ACC112 (cell line): ENCODE data around the gene SORT1.
"Not testable (repeated sequence)": the region's sequence is repeated elsewhere in the genome, so short reads cannot be mapped to it uniquely, and the experiment has no call there.

Experiments
- H2AFZ ChIP-seq: fragments of 200-600 bp; sonication (generic); one replicate; pipeline ENCODE4 v1.6.0; 2017; ENCODE audit warnings: antibody characterized with exemption, low read length; ENCODE audit not compliant: unreplicated experiment
- H3K27ac ChIP-seq: fragments of 200-600 bp; sonication (generic); 2 replicates; pipeline ENCODE4 v1.5.1; 2014; ENCODE audit warnings: low read depth, mild to moderate bottlenecking, antibody characterized with exemption, low read length, moderate library complexity
- H3K27me3 ChIP-seq: fragments of 200-600 bp; sonication (generic); 2 replicates; pipeline ENCODE4 v1.6.1; 2014; ENCODE audit warnings: mild to moderate bottlenecking, antibody characterized with exemption, low read length, moderate library complexity, mixed read lengths; ENCODE audit not compliant: insufficient read depth
- H3K36me3 ChIP-seq: fragments of 200-600 bp; sonication (generic); 2 replicates; pipeline ENCODE4 v1.6.1; 2016; ENCODE audit warnings: mild to moderate bottlenecking, antibody characterized with exemption, low read length, moderate library complexity, mixed read lengths; ENCODE audit not compliant: insufficient read depth
- H3K4me1 ChIP-seq: fragments of 200-600 bp; sonication (generic); one replicate; pipeline ENCODE4 v1.6.1; 2016; ENCODE audit warnings: low read length, mixed read lengths; ENCODE audit not compliant: insufficient read depth, unreplicated experiment, control insufficient read depth
- H3K4me3 ChIP-seq: fragments of 200-600 bp; sonication (generic); 2 replicates; pipeline ENCODE4 v1.5.1; 2014; ENCODE audit warnings: mild to moderate bottlenecking, low read depth, low read length
- H3K79me2 ChIP-seq: fragments of 200-600 bp; sonication (generic); one replicate; pipeline ENCODE4 v1.6.0; 2016; ENCODE audit warnings: low read length; ENCODE audit not compliant: control insufficient read depth, unreplicated experiment, insufficient read depth

The SORT1 gene

GRCh38 chr1:109312246-109312645 is 85.5 kb downstream of the SORT1 start:
- Histone ChIP-seq H3K27ac (no peak overlapping the region), H3K79me2 (no peaks in the 10 kb centered on the region), H3K36me3 (no peaks in the 10 kb centered on the region), H3K27me3 (no peaks in the 10 kb centered on the region), H2AFZ (no peak overlapping the region), H3K4me3 (no peak overlapping the region), H3K4me1 (peaks cover 4% of the 10 kb centered on the region)

- H3K4me3 ChIP-seq = no peak overlapping the region
- H2AFZ ChIP-seq = no peak overlapping the region
- no peaks in the 10 kb centered on the region for H3K27me3 ChIP-seq
- H3K4me1 ChIP-seq = peaks cover 4% of the 10 kb centered on the region
- H3K36me3 ChIP-seq = no peaks in the 10 kb centered on the region
- no peak overlapping the region for H3K27ac ChIP-seq
- H3K79me2 ChIP-seq = no peaks in the 10 kb centered on the region
These were observed 88.4 kb downstream of the SORT1 start for GRCh38 chr1:109309347-109309746.

- Histone ChIP-seq H3K27ac (no peak overlapping the region), H3K4me1 (no peaks in the 10 kb centered on the region), H3K79me2 (no peaks in the 10 kb centered on the region), H3K36me3 (no peaks in the 10 kb centered on the region), H2AFZ (no peak overlapping the region), H3K4me3 (no peak overlapping the region), H3K27me3 (no peaks in the 10 kb centered on the region)
These were observed 90.3 kb downstream of the SORT1 start for GRCh38 chr1:109307274-109308021.

GRCh38 chr1:109306832-109307273 is 90.9 kb downstream of the SORT1 start, which contains the start of gene MYBPHL:
Gene MYBPHL, minus strand, starts transcription at chr1:109307011. Its CDS starts 20 bp downstream, at chr1:109306991.
- H3K4me3 ChIP-seq = no peak within 1 kb of the TSS
- H3K36me3 ChIP-seq = no peaks in the 10 kb centered on the region
- no peaks in the 10 kb centered on the region for H3K27me3 ChIP-seq
- H3K27ac ChIP-seq = no peak within 1 kb of the TSS
- H3K4me1 ChIP-seq = no peaks in the 10 kb centered on the region
- H2AFZ ChIP-seq = no peak within 1 kb of the TSS
- no peaks in the 10 kb centered on the region for H3K79me2 ChIP-seq

GRCh38 chr1:109305991-109306390 is 91.7 kb downstream of the SORT1 start:
- not testable (repeated sequence) for H2AFZ ChIP-seq, H3K27me3 ChIP-seq, H3K36me3 ChIP-seq, H3K27ac ChIP-seq, H3K79me2 ChIP-seq, H3K4me1 ChIP-seq, H3K4me3 ChIP-seq

- Histone ChIP-seq H3K4me3 (no peak overlapping the region), H3K4me1 (peaks cover 10% of the 10 kb centered on the region), H3K27me3 (no peaks in the 10 kb centered on the region), H3K27ac (no peak overlapping the region), H3K36me3 (no peaks in the 10 kb centered on the region), H3K79me2 (no peaks in the 10 kb centered on the region), H2AFZ (no peak overlapping the region)
These were observed 93.3 kb downstream of the SORT1 start for GRCh38 chr1:109304226-109304920.

- Histone ChIP-seq H3K4me3 (no peak overlapping the region), H3K27me3 (no peaks in the 10 kb centered on the region), H3K36me3 (no peaks in the 10 kb centered on the region), H3K4me1 (peaks cover 25% of the 10 kb centered on the region), H3K27ac (no peak overlapping the region), H3K79me2 (no peaks in the 10 kb centered on the region), H2AFZ (no peak overlapping the region)
These were observed 95.8 kb downstream of the SORT1 start for GRCh38 chr1:109301874-109302273.

GRCh38 chr1:109300650-109301151 is 97.0 kb downstream of the SORT1 start:
- no peak overlapping the region for H3K4me3 ChIP-seq
- H3K4me1 ChIP-seq = peaks cover 25% of the 10 kb centered on the region
- no peaks in the 10 kb centered on the region for H3K27me3 ChIP-seq
- H3K36me3 ChIP-seq = no peaks in the 10 kb centered on the region
- no peak overlapping the region for H2AFZ ChIP-seq
- no peak overlapping the region for H3K27ac ChIP-seq
- no peaks in the 10 kb centered on the region for H3K79me2 ChIP-seq

GRCh38 chr1:109299558-109300343 is 98.0 kb downstream of the SORT1 start:
- Histone ChIP-seq H2AFZ (peak overlapping the region; percentile 78), H3K36me3 (no peaks in the 10 kb centered on the region), H3K27ac (peak overlapping the region; percentile 73)

More at GRCh38 chr1:109299558-109300343, 98.0 kb downstream of the SORT1 start:
- Histone ChIP-seq H3K4me1 (peaks cover 25% of the 10 kb centered on the region), H3K79me2 (no peaks in the 10 kb centered on the region), H3K4me3 (no peak overlapping the region), H3K27me3 (no peaks in the 10 kb centered on the region)
